ENCODE measurements around the gene FAM171A2.

DNA sequence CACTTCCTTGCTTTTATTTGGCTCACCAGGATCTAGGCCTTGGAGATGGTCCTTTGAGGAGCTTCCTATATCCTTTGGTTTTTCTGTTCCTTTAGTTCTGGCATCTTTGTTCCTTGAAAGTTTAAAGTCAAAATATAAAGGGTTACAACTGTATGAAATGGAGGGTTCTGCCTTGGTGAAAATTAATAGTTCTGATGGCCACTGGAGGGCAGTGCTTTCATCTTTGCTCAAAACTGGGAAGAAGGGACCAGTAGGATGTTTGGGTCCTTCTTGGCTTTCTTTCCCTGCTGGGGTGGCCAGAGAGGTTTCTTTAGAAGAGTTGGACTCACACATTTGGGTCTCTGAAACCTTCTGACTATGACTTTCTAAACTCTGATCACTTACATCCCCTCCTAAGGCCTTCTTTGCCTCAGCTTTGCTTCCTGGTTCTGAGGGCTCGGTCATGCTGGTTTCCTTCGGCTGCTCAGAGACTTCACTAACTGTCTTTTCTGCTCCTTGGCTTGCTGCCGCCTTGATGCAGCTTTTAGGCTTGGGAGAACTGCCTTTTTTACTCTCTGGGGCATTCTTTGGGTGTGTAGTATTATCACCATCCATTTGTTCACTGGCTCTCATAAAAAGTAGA lies 36.7 kb upstream of the FAM171A2 start:
- TF ChIP-seq ZNF423 (CRISPR knock-in tag; IDR thresholded peaks at IDR 0.05), result no peak
- TF ChIP-seq JUN (CRISPR knock-in tag; IDR thresholded peaks at IDR 0.05), result no peak
- TF ChIP-seq IRF2 (CRISPR knock-in tag; IDR thresholded peaks at IDR 0.05; ENCODE audit: borderline replicate concordance, low read depth), result no peak

All from WTC11 (cell line).